Activated CD4-positive, alpha-beta T cell treated with anti-CD3 and anti-CD28 coated beads, Interleukin-10, Interleukin-2, amounts not matched to agents 100 ng/mL and 50 ng/mL, durations not matched to agents 16 hours and 8 hours (primary cell): ENCODE results near the gene SLC37A2.
A peak's percentile ranks its signal among the peaks of the same experiment; 100 is the strongest.
"Not testable (repeated sequence)": the region's sequence is repeated elsewhere in the genome, so short reads cannot be mapped to it uniquely, and the experiment has no call there.

Experiments
- DNase-seq: peaks from one replicate; pipeline ENCODE4 v3.0.0-alpha.2; 2020

The SLC37A2 gene

GRCh38 chr11:125085301-125086081 is 22.4 kb downstream of the SLC37A2 start:
- no peak for DNase-seq

GRCh38 chr11:125086633-125087296 is 23.7 kb downstream of the SLC37A2 start:
- DNase-seq, result no peak

GRCh38 chr11:125088123-125088522 is 25.0 kb downstream of the SLC37A2 start:
- DNase-seq, result no peak

- no peak for DNase-seq
Observed at GRCh38 chr11:125088576-125089455, 25.7 kb downstream of the SLC37A2 start.

DNA sequence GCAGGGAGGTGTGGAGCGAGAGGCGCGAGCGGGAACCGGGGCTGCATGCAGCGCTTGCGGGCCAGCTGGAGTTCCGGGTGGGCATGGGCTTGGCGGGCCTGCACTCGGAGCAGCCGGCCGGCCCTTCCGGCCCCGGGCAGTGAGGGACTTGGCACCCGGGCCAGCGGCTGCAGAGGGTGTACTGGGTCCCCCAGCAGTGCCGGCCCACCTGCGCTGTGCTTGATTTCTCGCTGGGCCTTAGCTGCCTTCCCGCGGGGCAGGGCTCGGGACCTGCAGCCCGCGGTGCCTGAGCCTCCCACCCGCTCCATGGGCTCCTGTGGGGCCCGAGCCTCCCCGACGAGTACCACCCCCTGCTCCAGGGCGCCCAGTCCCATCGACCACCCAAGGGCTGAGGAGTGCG is 26.4 kb downstream of the SLC37A2 start:
- not testable (repeated sequence) for DNase-seq

DNA sequence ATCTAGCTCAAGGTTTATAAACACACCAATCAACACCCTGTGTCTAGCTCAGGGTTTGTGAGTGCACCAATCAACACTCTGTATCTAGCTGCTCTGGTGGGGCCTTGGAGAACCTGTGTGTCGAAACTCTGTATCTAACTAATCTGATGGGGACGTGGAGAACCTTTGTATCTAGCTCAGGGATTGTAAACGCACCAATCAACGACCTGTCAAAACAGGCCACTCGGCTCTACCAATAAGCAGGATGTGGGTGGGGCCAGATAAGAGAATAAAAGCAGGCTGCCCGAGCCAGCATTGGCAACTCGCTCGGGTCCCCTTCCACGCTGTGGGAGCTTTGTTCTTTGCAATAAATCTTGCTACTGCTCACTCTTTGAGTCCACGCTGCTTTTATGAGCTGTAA is 27.0 kb downstream of the SLC37A2 start:
- not testable (repeated sequence) for DNase-seq

GRCh38 chr11:125090816-125091215 is 27.7 kb downstream of the SLC37A2 start:
- DNase-seq, result no peak

GRCh38 chr11:125091247-125091876 is 28.3 kb downstream of the SLC37A2 start:
- DNase-seq, result peak; percentile 6

- DNase-seq, result no peak
Observed at GRCh38 chr11:125091877-125092664, 29.0 kb downstream of the SLC37A2 start.

DNA sequence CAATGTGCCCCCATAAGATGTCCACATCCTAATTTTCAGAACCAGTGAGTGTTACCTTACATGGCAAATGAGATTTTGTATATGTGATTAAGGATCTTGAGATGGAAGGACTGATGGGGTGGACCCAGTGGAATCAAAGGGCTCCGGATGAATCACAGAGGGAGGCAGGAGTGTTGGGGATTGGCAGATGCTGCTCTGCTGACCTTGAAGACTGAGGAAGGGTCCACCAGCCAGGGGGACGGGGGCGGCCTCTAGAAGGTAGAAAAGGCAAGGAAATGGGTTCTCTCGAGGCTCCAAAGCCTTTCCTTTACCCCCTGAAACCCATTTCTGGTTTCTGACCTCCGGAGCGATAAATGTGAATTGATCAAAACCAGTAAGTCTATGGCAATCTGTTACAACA is 29.6 kb downstream of the SLC37A2 start:
- no peak for DNase-seq

DNA sequence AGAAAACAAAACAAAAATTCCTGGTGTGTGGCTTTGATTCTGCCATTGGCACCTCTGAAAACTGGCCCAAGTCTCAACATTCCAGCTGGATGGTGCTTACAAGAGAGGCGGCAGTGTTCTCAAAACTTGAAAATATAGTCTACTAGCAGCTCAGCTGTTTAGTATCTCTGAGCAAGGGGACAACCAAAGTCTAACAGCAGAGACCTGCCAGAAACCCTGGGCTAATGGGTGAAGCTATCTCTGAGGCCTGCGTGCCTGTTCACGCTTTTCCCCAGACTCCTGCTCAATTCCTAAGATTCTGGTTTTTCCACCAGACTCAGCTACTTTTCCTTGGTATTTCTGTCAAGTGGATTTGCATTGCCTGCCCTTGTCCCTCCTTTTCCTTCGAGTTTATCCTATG is 30.4 kb downstream of the SLC37A2 start:
- DNase-seq, result no peak

DNA sequence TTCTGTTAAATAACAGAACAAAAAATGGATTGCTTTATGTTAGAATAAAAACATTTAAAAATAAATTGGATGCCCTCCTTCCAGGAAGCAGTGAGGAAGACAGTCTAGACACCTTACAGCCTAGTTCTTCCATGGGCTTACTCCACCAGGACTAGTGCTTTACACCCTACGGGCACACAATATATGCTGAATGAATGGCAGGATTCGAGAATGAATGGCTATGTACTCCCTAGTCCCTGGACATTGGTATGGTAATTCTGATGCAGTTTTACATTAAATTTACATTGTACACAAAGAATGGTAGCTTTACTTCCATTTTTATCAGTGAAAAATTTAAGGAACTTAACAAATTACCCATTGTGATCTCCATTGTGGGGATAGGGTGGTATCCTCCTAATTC is 31.6 kb downstream of the SLC37A2 start:
- DNase-seq, result no peak

DNA sequence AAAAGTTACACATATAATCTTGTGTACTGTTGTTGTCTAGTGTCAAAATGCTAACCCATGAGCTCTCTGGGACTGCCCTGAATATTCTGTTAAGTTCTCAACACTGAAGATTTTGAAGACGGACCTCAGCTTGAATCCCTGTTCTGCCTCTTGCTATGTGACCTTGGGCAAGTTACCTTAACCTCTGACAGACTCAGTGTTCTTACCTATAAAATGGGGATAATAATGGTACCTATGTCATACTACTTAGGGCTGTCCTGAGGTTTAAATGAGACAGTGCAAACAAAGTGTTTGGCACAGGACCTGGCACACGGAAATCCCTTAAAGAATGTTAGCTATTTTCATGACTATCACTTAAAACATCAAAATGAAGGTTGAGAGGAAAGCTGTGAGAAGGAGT is 37.0 kb downstream of the SLC37A2 start:
- DNase-seq, result no peak

DNA sequence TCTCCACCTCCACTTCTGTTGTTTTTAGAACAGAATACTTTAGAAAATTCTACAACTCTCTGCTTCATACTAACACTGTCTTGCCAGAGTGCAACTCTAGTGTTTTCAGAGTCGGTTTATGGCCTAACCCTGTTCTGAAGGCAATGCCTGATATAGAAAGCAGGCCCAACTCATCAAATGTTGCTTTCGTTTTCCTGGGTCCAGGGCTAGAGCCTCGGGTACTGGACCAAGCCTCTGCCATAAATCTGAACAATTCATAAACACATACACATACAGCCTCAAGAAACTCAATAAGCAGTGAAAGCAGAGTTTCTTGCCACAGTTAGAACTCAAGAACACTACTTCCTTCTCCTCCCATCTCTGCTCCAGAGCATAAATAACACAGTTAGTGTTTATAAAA is 38.5 kb downstream of the SLC37A2 start:
- no peak for DNase-seq

- no peak for DNase-seq
Observed at GRCh38 chr11:125102025-125102424, 38.9 kb downstream of the SLC37A2 start.

GRCh38 chr11:125102510-125102909 is 39.4 kb downstream of the SLC37A2 start:
- DNase-seq, result no peak

DNA sequence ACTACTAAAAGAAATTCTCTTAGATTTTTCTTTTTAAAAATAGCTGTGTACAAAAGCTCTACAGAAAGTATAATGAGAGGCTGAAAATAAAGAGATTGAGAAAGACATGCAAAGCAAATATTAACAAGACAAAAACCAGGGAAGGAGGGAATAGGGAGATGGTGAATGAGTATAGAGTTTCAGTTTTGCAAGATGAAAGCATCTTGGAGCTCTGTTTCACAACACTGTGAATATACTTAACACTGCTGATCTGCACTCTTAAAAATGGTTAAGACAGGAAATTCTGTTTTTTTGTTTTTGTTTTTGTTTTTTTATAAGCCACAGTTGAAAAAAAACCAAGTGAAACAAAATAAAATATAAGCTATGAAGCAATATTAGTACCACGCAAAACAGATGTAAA is 42.8 kb downstream of the SLC37A2 start:
- peak; percentile 8 for DNase-seq

- no peak for DNase-seq
Observed at GRCh38 chr11:125108469-125108868, 45.4 kb downstream of the SLC37A2 start.

DNA sequence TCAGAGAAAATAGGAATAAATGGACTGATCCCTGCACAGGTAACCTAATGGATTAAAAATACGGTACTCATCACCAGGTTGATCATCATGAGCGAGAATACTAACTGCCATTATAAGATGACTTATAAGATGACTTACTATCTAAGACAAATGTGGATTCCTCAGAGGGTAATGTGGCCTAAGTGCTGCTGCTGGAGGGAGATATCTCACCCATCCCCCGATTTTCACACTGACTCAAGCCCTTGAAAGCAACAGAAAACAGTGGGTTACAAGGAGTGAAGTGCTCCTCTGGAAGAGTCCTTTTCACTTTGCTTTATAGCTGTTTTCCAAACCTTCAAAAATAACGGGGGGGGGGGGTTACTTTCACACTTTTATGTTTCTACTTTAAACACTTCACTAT is 47.4 kb downstream of the SLC37A2 start:
- DNase-seq, result peak; percentile 53

GRCh38 chr11:125111001-125111342 is 47.9 kb downstream of the SLC37A2 start:
- DNase-seq, result peak; percentile 3

GRCh38 chr11:125111343-125112207 is 48.5 kb downstream of the SLC37A2 start, which contains the start of gene TMEM218:
Gene TMEM218 (minus strand): TSS chr11:125111626. CDS start chr11:125102241, 9,385 bp downstream.
- DNase-seq, result peak; percentile 99
